HEK293 (cell line): ENCODE results near the gene TAS2R16.

Source experiments
- CTCF ChIA-PET: fragments of 350-600 bp; formaldehyde crosslinking; extraction: SDS; loops from one replicate; lab custom pipeline; 2021; ENCODE audit warnings: antibody characterized with exemption; lab: Yijun Ruan, JAX
- POLR2A ChIA-PET: fragments of 300-600 bp; formaldehyde crosslinking; extraction: SDS; loops from one replicate; lab custom pipeline; 2020; ENCODE audit warnings: antibody characterized with exemption, inconsistent platforms; lab: Yijun Ruan, JAX
- H3K27ac ChIP-seq: fragments of 200-500 bp; sonication (Bioruptor generic); 2 replicates; pipeline ENCODE4 v1.5.1; 2014; ENCODE audit warnings: low read depth, low read length, control low read depth, inconsistent platforms; ENCODE audit errors: extremely low read depth
- H3K36me3 ChIP-seq, 2 experiments: fragments of 200-500 bp in 1 of 2; sonication (Bioruptor generic) in 1 of 2; 1 replicate in 1 of 2; 2 replicates in 1 of 2; pipeline ENCODE4 v1.5.1; 2014 to 2017; ENCODE audit warnings: inconsistent platforms in 2 of 2, low read length in 2 of 2; ENCODE audit not compliant: control insufficient read depth in 2 of 2, insufficient read depth in 1 of 2
- H3K4me1 ChIP-seq: fragments of 200-500 bp; sonication (Bioruptor generic); 2 replicates; pipeline ENCODE4 v1.5.1; 2014; ENCODE audit warnings: mild to moderate bottlenecking, low read length, inconsistent platforms; ENCODE audit not compliant: control insufficient read depth, insufficient read depth
- H3K4me3 ChIP-seq: 2 replicates; pipeline ENCODE4 v1.5.1; 2011; ENCODE audit warnings: low read depth, mild to moderate bottlenecking, control low read depth, low read length, moderate library complexity
- H3K9me3 ChIP-seq: fragments of 200-500 bp; sonication (Bioruptor generic); 2 replicates; pipeline ENCODE4 v1.5.1; 2014; ENCODE audit warnings: low read depth, low read length, inconsistent platforms; ENCODE audit not compliant: control insufficient read depth, insufficient read depth
- GLIS2 ChIP-seq: fragments of 450-650 bp; formaldehyde crosslinking; IDR thresholded peaks from 2 replicates; pipeline ENCODE4 v1.5.1; 2016; ENCODE audit warnings: missing biosample characterization, missing genetic modification characterization
- KLF1 ChIP-seq: fragments of 450-650 bp; formaldehyde crosslinking; IDR thresholded peaks from 2 replicates; pipeline ENCODE4 v1.5.1; 2016; ENCODE audit warnings: missing biosample characterization, missing genetic modification characterization
- PRDM1 ChIP-seq: fragments of 450-650 bp; formaldehyde crosslinking; IDR thresholded peaks from 2 replicates; pipeline ENCODE4; 2016; ENCODE audit warnings: missing biosample characterization, missing genetic modification characterization
- ZBTB20 ChIP-seq: fragments of 450-650 bp; formaldehyde crosslinking; IDR thresholded peaks from 2 replicates; pipeline ENCODE4 v1.5.1; 2016; ENCODE audit warnings: missing biosample characterization, missing genetic modification characterization
- ZEB2 ChIP-seq: fragments of 450-650 bp; formaldehyde crosslinking; IDR thresholded peaks from 2 replicates; pipeline ENCODE4 v1.5.1; 2016; ENCODE audit warnings: missing biosample characterization, missing genetic modification characterization
- ZNF133 ChIP-seq: fragments of 450-650 bp; formaldehyde crosslinking; IDR thresholded peaks from 2 replicates; pipeline ENCODE4 v1.5.1; 2016; ENCODE audit warnings: missing biosample characterization, missing genetic modification characterization
- ZNF157 ChIP-seq: fragments of 450-650 bp; formaldehyde crosslinking; IDR thresholded peaks from 2 replicates; pipeline ENCODE4 v1.5.1; 2016; ENCODE audit warnings: missing biosample characterization, missing genetic modification characterization
- ZNF19 ChIP-seq: fragments of 450-650 bp; formaldehyde crosslinking; IDR thresholded peaks from 2 replicates; pipeline ENCODE4; 2016; ENCODE audit warnings: missing biosample characterization, missing genetic modification characterization, low read depth
- ZNF248 ChIP-seq: fragments of 450-650 bp; formaldehyde crosslinking; IDR thresholded peaks from 2 replicates; pipeline ENCODE4 v1.5.1; 2017; ENCODE audit warnings: missing biosample characterization, missing genetic modification characterization
- ZNF280C ChIP-seq: fragments of 450-650 bp; formaldehyde crosslinking; IDR thresholded peaks from 2 replicates; pipeline ENCODE4 v1.5.1; 2016; ENCODE audit warnings: missing biosample characterization, missing genetic modification characterization
- ZNF311 ChIP-seq: fragments of 450-650 bp; formaldehyde crosslinking; IDR thresholded peaks from 2 replicates; pipeline ENCODE4 v1.5.1; 2017; ENCODE audit warnings: missing biosample characterization, missing genetic modification characterization, borderline replicate concordance
- ZNF37A ChIP-seq: fragments of 450-650 bp; IDR thresholded peaks from 2 replicates; pipeline ENCODE4 v1.5.1; 2018; ENCODE audit warnings: missing biosample characterization, missing genetic modification characterization
- ZNF510 ChIP-seq: fragments of 450-650 bp; formaldehyde crosslinking; IDR thresholded peaks from 2 replicates; pipeline ENCODE4 v1.5.1; 2018; ENCODE audit warnings: mild to moderate bottlenecking, missing genetic modification characterization, missing biosample characterization; ENCODE audit not compliant: insufficient replicate concordance
- ZNF560 ChIP-seq: fragments of 450-650 bp; formaldehyde crosslinking; IDR thresholded peaks from 2 replicates; pipeline ENCODE4 v1.5.1; 2017; ENCODE audit warnings: missing biosample characterization, missing genetic modification characterization, borderline replicate concordance
- ZNF658 ChIP-seq: fragments of 450-650 bp; formaldehyde crosslinking; IDR thresholded peaks from 2 replicates; pipeline ENCODE4; 2016; ENCODE audit warnings: missing biosample characterization, missing genetic modification characterization
- ZNF660 ChIP-seq: fragments of 450-650 bp; IDR thresholded peaks from 2 replicates; pipeline ENCODE4 v1.5.1; 2018; ENCODE audit warnings: missing biosample characterization, mild to moderate bottlenecking, missing genetic modification characterization
- ZNF670 ChIP-seq: fragments of 450-650 bp; formaldehyde crosslinking; IDR thresholded peaks from 2 replicates; pipeline ENCODE4 v1.5.1; 2016; ENCODE audit warnings: missing biosample characterization, missing genetic modification characterization, low read depth
- ZNF677 ChIP-seq: fragments of 450-650 bp; IDR thresholded peaks from 2 replicates; pipeline ENCODE4 v1.5.0; 2018; ENCODE audit warnings: missing biosample characterization, mild to moderate bottlenecking, missing genetic modification characterization, moderate library complexity
- ZNF785 ChIP-seq: fragments of 450-650 bp; formaldehyde crosslinking; IDR thresholded peaks from 2 replicates; pipeline ENCODE4 v1.5.1; 2016; ENCODE audit warnings: missing biosample characterization, missing genetic modification characterization
- ZSCAN5A ChIP-seq: fragments of 450-650 bp; formaldehyde crosslinking; IDR thresholded peaks from 2 replicates; pipeline ENCODE4 v1.5.1; 2016; ENCODE audit warnings: missing biosample characterization, missing genetic modification characterization
- TF ChIP-seq, protein P1 (sequence below): fragments of 450-650 bp; formaldehyde crosslinking; IDR thresholded peaks from 2 replicates; pipeline ENCODE4 v1.5.1; 2016; ENCODE audit warnings: missing biosample characterization, missing genetic modification characterization
- TF ChIP-seq, protein P2 (sequence below): fragments of 450-650 bp; formaldehyde crosslinking; IDR thresholded peaks from 2 replicates; pipeline ENCODE4 v1.5.1; 2016; ENCODE audit warnings: missing biosample characterization, missing genetic modification characterization
- TF ChIP-seq, protein P3 (sequence below): fragments of 450-650 bp; formaldehyde crosslinking; IDR thresholded peaks from 2 replicates; pipeline ENCODE4 v1.5.1; 2016; ENCODE audit warnings: missing biosample characterization, missing genetic modification characterization, borderline replicate concordance
- TF ChIP-seq, protein P4 (sequence below): fragments of 450-650 bp; formaldehyde crosslinking; IDR thresholded peaks from 2 replicates; pipeline ENCODE4 v1.5.1; 2017; ENCODE audit warnings: missing biosample characterization, missing genetic modification characterization
- TF ChIP-seq, protein P5 (sequence below): fragments of 450-650 bp; formaldehyde crosslinking; IDR thresholded peaks from 2 replicates; pipeline ENCODE4 v1.5.1; 2016; ENCODE audit warnings: missing biosample characterization, missing genetic modification characterization

TAS2R16 gene

GRCh38 chr7:123003539-123004126 lies 8.1 kb upstream of the TAS2R16 start:
- no peaks in the 10 kb centered on the region for H3K4me1 ChIP-seq
- ChIA-PET POLR2A (no interaction called here), CTCF (no interaction called here)
- no peak overlapping the region for H3K4me3 ChIP-seq
- TF ChIP-seq ZNF248 (tag by site-specific recombination) (no peak), ZNF311 (tag by site-specific recombination) (no peak), ZNF677 (no peak), ZNF157 (tag by site-specific recombination) (no peak), PRDM1 (tag by site-specific recombination) (no peak), GLIS2 (tag by site-specific recombination) (no peak), ZEB2 (tag by site-specific recombination) (no peak), ZNF560 (no peak), ZSCAN5A (tag by site-specific recombination) (no peak), ZNF670 (tag by site-specific recombination) (no peak), ZNF658 (no peak), ZNF19 (tag by site-specific recombination) (no peak), ZNF37A (tag by site-specific recombination) (no peak)
- TF ChIP-seq, protein P1, sequence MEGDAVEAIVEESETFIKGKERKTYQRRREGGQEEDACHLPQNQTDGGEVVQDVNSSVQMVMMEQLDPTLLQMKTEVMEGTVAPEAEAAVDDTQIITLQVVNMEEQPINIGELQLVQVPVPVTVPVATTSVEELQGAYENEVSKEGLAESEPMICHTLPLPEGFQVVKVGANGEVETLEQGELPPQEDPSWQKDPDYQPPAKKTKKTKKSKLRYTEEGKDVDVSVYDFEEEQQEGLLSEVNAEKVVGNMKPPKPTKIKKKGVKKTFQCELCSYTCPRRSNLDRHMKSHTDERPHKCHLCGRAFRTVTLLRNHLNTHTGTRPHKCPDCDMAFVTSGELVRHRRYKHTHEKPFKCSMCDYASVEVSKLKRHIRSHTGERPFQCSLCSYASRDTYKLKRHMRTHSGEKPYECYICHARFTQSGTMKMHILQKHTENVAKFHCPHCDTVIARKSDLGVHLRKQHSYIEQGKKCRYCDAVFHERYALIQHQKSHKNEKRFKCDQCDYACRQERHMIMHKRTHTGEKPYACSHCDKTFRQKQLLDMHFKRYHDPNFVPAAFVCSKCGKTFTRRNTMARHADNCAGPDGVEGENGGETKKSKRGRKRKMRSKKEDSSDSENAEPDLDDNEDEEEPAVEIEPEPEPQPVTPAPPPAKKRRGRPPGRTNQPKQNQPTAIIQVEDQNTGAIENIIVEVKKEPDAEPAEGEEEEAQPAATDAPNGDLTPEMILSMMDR (tag by site-specific recombination) = no peak
- TF ChIP-seq, protein P2, sequence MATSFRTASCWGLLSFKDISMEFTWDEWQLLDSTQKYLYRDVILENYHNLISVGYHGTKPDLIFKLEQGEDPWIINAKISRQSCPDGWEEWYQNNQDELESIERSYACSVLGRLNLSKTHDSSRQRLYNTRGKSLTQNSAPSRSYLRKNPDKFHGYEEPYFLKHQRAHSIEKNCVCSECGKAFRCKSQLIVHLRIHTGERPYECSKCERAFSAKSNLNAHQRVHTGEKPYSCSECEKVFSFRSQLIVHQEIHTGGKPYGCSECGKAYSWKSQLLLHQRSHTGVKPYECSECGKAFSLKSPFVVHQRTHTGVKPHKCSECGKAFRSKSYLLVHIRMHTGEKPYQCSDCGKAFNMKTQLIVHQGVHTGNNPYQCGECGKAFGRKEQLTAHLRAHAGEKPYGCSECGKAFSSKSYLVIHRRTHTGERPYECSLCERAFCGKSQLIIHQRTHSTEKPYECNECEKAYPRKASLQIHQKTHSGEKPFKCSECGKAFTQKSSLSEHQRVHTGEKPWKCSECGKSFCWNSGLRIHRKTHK (tag by site-specific recombination) = no peak
- TF ChIP-seq, protein P3, sequence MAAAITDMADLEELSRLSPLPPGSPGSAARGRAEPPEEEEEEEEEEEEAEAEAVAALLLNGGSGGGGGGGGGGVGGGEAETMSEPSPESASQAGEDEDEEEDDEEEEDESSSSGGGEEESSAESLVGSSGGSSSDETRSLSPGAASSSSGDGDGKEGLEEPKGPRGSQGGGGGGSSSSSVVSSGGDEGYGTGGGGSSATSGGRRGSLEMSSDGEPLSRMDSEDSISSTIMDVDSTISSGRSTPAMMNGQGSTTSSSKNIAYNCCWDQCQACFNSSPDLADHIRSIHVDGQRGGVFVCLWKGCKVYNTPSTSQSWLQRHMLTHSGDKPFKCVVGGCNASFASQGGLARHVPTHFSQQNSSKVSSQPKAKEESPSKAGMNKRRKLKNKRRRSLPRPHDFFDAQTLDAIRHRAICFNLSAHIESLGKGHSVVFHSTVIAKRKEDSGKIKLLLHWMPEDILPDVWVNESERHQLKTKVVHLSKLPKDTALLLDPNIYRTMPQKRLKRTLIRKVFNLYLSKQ (tag by site-specific recombination) = no peak
- TF ChIP-seq, protein P4, sequence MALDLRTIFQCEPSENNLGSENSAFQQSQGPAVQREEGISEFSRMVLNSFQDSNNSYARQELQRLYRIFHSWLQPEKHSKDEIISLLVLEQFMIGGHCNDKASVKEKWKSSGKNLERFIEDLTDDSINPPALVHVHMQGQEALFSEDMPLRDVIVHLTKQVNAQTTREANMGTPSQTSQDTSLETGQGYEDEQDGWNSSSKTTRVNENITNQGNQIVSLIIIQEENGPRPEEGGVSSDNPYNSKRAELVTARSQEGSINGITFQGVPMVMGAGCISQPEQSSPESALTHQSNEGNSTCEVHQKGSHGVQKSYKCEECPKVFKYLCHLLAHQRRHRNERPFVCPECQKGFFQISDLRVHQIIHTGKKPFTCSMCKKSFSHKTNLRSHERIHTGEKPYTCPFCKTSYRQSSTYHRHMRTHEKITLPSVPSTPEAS (tag by site-specific recombination) = no peak
- no peaks in the 10 kb centered on the region for H3K36me3 ChIP-seq
- no peak overlapping the region for H3K27ac ChIP-seq
- no peaks in the 10 kb centered on the region for H3K9me3 ChIP-seq

DNA sequence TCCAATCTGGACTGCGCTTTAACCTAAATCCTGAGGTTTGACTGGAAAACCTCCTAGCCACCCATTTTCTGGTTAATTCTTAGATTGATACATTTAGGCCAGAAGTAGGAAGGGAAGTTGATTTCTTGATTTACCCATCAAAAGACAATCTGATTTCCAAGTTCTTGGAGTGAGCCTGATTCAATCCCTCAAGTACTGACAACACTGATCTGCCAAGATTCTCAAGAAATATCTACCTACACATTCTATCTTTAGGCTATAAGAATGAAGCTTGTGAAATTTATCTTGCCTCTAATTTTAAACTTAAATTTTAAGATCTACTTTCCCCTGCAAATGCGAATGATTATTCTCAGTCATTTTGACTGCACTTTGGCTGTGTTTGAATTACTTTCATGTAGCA lies 5.9 kb downstream of the TAS2R16 start:
- Histone ChIP-seq H3K36me3 (no peaks in the 10 kb centered on the region), H3K4me1 (no peaks in the 10 kb centered on the region), H3K9me3 (no peaks in the 10 kb centered on the region), H3K4me3 (no peak overlapping the region), H3K27ac (no peak overlapping the region)
- ChIA-PET CTCF (no interaction called here), POLR2A (no interaction called here)
- TF ChIP-seq ZNF785 (tag by site-specific recombination) (no peak), ZNF660 (tag by site-specific recombination) (no peak), ZNF248 (tag by site-specific recombination) (no peak), ZBTB20 (tag by site-specific recombination) (no peak), KLF1 (no peak), ZNF510 (tag by site-specific recombination) (no peak), ZNF280C (tag by site-specific recombination) (no peak), PRDM1 (tag by site-specific recombination) (no peak), ZNF133 (no peak)
- TF ChIP-seq, protein P5, sequence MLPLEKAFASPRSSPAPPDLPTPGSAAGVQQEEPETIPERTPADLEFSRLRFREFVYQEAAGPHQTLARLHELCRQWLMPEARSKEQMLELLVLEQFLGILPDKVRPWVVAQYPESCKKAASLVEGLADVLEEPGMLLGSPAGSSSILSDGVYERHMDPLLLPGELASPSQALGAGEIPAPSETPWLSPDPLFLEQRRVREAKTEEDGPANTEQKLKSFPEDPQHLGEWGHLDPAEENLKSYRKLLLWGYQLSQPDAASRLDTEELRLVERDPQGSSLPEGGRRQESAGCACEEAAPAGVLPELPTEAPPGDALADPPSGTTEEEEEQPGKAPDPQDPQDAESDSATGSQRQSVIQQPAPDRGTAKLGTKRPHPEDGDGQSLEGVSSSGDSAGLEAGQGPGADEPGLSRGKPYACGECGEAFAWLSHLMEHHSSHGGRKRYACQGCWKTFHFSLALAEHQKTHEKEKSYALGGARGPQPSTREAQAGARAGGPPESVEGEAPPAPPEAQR (tag by site-specific recombination) = no peak
